NT2/D1 (cell line): ENCODE measurements around the gene RAB15.

Experiments
- DNase-seq: peaks from one replicate; pipeline ENCODE4 v3.0.0-alpha.2; 2011; ENCODE audit warnings: low read depth, low spot score
- H3K27me3 ChIP-seq: 2 replicates; pipeline ENCODE4 v1.6.0; 2011; ENCODE audit warnings: mild to moderate bottlenecking; ENCODE audit not compliant: insufficient read length, insufficient read depth
- H3K36me3 ChIP-seq: 2 replicates; pipeline ENCODE4 v1.6.1; 2011; ENCODE audit warnings: mild to moderate bottlenecking, low read length, mixed read lengths; ENCODE audit not compliant: insufficient read depth, insufficient read length
- H3K4me1 ChIP-seq: 2 replicates; pipeline ENCODE4 v1.5.1; 2011; ENCODE audit not compliant: insufficient read depth, insufficient read length
- H3K4me3 ChIP-seq: 2 replicates; pipeline ENCODE4 v1.5.1; 2011; ENCODE audit warnings: low read depth; ENCODE audit not compliant: insufficient read length
- H3K9ac ChIP-seq: 2 replicates; pipeline ENCODE4 v1.6.0; 2011; ENCODE audit warnings: low read depth; ENCODE audit not compliant: insufficient read length
- H3K9me3 ChIP-seq: 2 replicates; pipeline ENCODE4 v1.5.1; 2011; ENCODE audit warnings: mild to moderate bottlenecking, low read length; ENCODE audit not compliant: insufficient read depth
- SUZ12 ChIP-seq: IDR thresholded peaks from 2 replicates; pipeline ENCODE4 v1.6.1; 2011; ENCODE audit not compliant: insufficient read length, insufficient read depth; ENCODE audit errors: extremely low read depth
- YY1 ChIP-seq: IDR thresholded peaks from 2 replicates; pipeline ENCODE4 v1.6.1; 2011; ENCODE audit not compliant: insufficient read length, insufficient read depth
- ZNF274 ChIP-seq: IDR thresholded peaks from 2 replicates; pipeline ENCODE4 v1.6.1; 2011; ENCODE audit warnings: mild to moderate bottlenecking, low read depth, low read length

Gene RAB15

GRCh38 chr14:64934338-64934929 lies 37.7 kb downstream of the RAB15 start:
- Histone ChIP-seq H3K9ac (no peak overlapping the region), H3K4me1 (no peaks in the 10 kb centered on the region), H3K9me3 (no peaks in the 10 kb centered on the region), H3K36me3 (peaks cover 46% of the 10 kb centered on the region), H3K4me3 (no peak overlapping the region), H3K27me3 (no peaks in the 10 kb centered on the region)
- no peak for TF ChIP-seq ZNF274
- TF ChIP-seq YY1, result no peak
- TF ChIP-seq SUZ12, result no peak
- no peak for DNase-seq

- TF ChIP-seq ZNF274 (no peak), SUZ12 (no peak), YY1 (no peak)
- Histone ChIP-seq H3K36me3 (peaks cover 47% of the 10 kb centered on the region), H3K9ac (no peak overlapping the region), H3K4me1 (no peaks in the 10 kb centered on the region), H3K4me3 (no peak overlapping the region), H3K27me3 (no peaks in the 10 kb centered on the region), H3K9me3 (no peaks in the 10 kb centered on the region)
- DNase-seq, result no peak
Observed at GRCh38 chr14:64932231-64932630, 39.9 kb downstream of the RAB15 start.

GRCh38 chr14:64931123-64931522 lies 41.0 kb downstream of the RAB15 start:
- peaks cover 57% of the 10 kb centered on the region for H3K36me3 ChIP-seq

GRCh38 chr14:64930085-64930843 lies 41.9 kb downstream of the RAB15 start:
- no peak for TF ChIP-seq ZNF274
- TF ChIP-seq SUZ12, result no peak
- TF ChIP-seq YY1, result no peak
- H3K36me3 ChIP-seq, result peaks cover 66% of the 10 kb centered on the region
- no peak for DNase-seq
- no peak overlapping the region for H3K4me3 ChIP-seq
- no peaks in the 10 kb centered on the region for H3K9me3 ChIP-seq
- H3K9ac ChIP-seq, result no peak overlapping the region
- H3K4me1 ChIP-seq, result no peaks in the 10 kb centered on the region
- H3K27me3 ChIP-seq, result no peaks in the 10 kb centered on the region

More at GRCh38 chr14:64931123-64931522, 41.0 kb downstream of the RAB15 start:
- no peak overlapping the region for H3K9ac ChIP-seq
- DNase-seq, result no peak
- H3K27me3 ChIP-seq, result no peaks in the 10 kb centered on the region
- no peak overlapping the region for H3K4me3 ChIP-seq
- no peaks in the 10 kb centered on the region for H3K9me3 ChIP-seq
- TF ChIP-seq SUZ12, result no peak
- TF ChIP-seq ZNF274, result no peak
- no peak for TF ChIP-seq YY1
- H3K4me1 ChIP-seq, result no peaks in the 10 kb centered on the region

GRCh38 chr14:64929014-64929359 lies 43.1 kb downstream of the RAB15 start:
- no peak for DNase-seq
- Histone ChIP-seq H3K9me3 (no peaks in the 10 kb centered on the region), H3K36me3 (peaks cover 73% of the 10 kb centered on the region), H3K27me3 (no peaks in the 10 kb centered on the region), H3K9ac (no peak overlapping the region), H3K4me1 (no peaks in the 10 kb centered on the region), H3K4me3 (no peak overlapping the region)
- TF ChIP-seq YY1, result no peak
- no peak for TF ChIP-seq ZNF274
- TF ChIP-seq SUZ12, result no peak

GRCh38 chr14:64928239-64929013 lies 43.7 kb downstream of the RAB15 start:
- no peak for TF ChIP-seq ZNF274
- no peak for TF ChIP-seq YY1
- no peak for TF ChIP-seq SUZ12
- peaks cover 75% of the 10 kb centered on the region for H3K36me3 ChIP-seq
- no peaks in the 10 kb centered on the region for H3K9me3 ChIP-seq
- DNase-seq, result no peak
- H3K4me3 ChIP-seq, result no peak overlapping the region
- no peaks in the 10 kb centered on the region for H3K27me3 ChIP-seq
- no peak overlapping the region for H3K9ac ChIP-seq
- H3K4me1 ChIP-seq, result no peaks in the 10 kb centered on the region

GRCh38 chr14:64927031-64927430 lies 45.1 kb downstream of the RAB15 start:
- peaks cover 62% of the 10 kb centered on the region for H3K36me3 ChIP-seq
- DNase-seq, result no peak
- H3K9me3 ChIP-seq, result no peaks in the 10 kb centered on the region
- TF ChIP-seq YY1, result no peak
- no peak for TF ChIP-seq SUZ12
- TF ChIP-seq ZNF274, result no peak
- H3K4me1 ChIP-seq, result no peaks in the 10 kb centered on the region
- H3K4me3 ChIP-seq, result no peak overlapping the region
- H3K27me3 ChIP-seq, result no peaks in the 10 kb centered on the region
- H3K9ac ChIP-seq, result no peak overlapping the region
